Mesenchymal stem cell (in vitro differentiated cells and primary cell): ENCODE data around the gene CYP2R1.

Experiments used
- DNase-seq: peaks from one replicate; pipeline ENCODE4 v3.0.0-alpha.2; 2013
- H2AFZ ChIP-seq: one replicate; pipeline ENCODE4 v1.6.1; 2013; ENCODE audit warnings: low read depth, mild to moderate bottlenecking, control low read depth, inconsistent platforms, low read length, moderate library complexity
- H2AK5ac ChIP-seq: 2 replicates; pipeline ENCODE4 v1.6.1; 2013; ENCODE audit warnings: low read length, moderate library complexity, mild to moderate bottlenecking, inconsistent platforms; ENCODE audit not compliant: severe bottlenecking
- H2BK120ac ChIP-seq: one replicate; pipeline ENCODE4 v1.6.1; 2013; ENCODE audit warnings: low read depth, mild to moderate bottlenecking, inconsistent platforms, low read length, moderate library complexity
- H2BK12ac ChIP-seq, 2 experiments: one replicate each; pipeline ENCODE4 v1.6.1; 2013; ENCODE audit warnings: inconsistent platforms in 2 of 2, low read length in 2 of 2, mild to moderate bottlenecking in 2 of 2, moderate library complexity in 2 of 2, control low read depth in 1 of 2
- H2BK15ac ChIP-seq: one replicate; pipeline ENCODE4 v1.6.1; 2013; ENCODE audit warnings: mild to moderate bottlenecking, low read depth, inconsistent platforms; ENCODE audit not compliant: poor library complexity, severe bottlenecking
- H2BK5ac ChIP-seq: 2 replicates; pipeline ENCODE4 v1.6.1; 2013; ENCODE audit warnings: low read depth, mild to moderate bottlenecking, low read length, control low read depth, inconsistent platforms; ENCODE audit not compliant: poor library complexity, severe bottlenecking
- H3K14ac ChIP-seq, 2 experiments: one replicate each; pipeline ENCODE4 v1.6.1; 2013; ENCODE audit warnings: inconsistent platforms in 2 of 2, low read length in 2 of 2, control low read depth in 1 of 2, mild to moderate bottlenecking in 1 of 2, moderate library complexity in 1 of 2
- H3K18ac ChIP-seq, 2 experiments: one replicate each; pipeline ENCODE4 v1.6.1; 2013; ENCODE audit warnings: inconsistent platforms in 2 of 2, low read length in 2 of 2, control low read depth in 1 of 2, low read depth in 1 of 2, mild to moderate bottlenecking in 1 of 2
- H3K23ac ChIP-seq, 2 experiments: one replicate each; pipeline ENCODE4 v1.6.1; 2013; ENCODE audit warnings: inconsistent platforms in 2 of 2, low read length in 2 of 2, mild to moderate bottlenecking in 2 of 2, moderate library complexity in 2 of 2, control low read depth in 1 of 2
- H3K27ac ChIP-seq: 2 replicates; pipeline ENCODE4 v1.5.1; 2013; ENCODE audit warnings: mild to moderate bottlenecking, moderate library complexity, low read length, control low read depth, inconsistent platforms; ENCODE audit not compliant: poor library complexity, severe bottlenecking
- H3K27me3 ChIP-seq, 2 experiments: 2 replicates each; pipeline versions ENCODE4 v1.6.1 to v1.7.0; 2013; ENCODE audit warnings: low read length in 2 of 2, mild to moderate bottlenecking in 2 of 2, moderate library complexity in 2 of 2, control low read depth in 1 of 2, inconsistent platforms in 1 of 2; ENCODE audit not compliant: control insufficient read depth in 1 of 2, insufficient read depth in 1 of 2
- H3K36me3 ChIP-seq, 2 experiments: 2 replicates each; pipeline versions ENCODE4 v1.6.1 to v1.7.0; 2013; ENCODE audit warnings: low read length in 2 of 2, control low read depth in 1 of 2, inconsistent platforms in 1 of 2, low read depth in 1 of 2, mild to moderate bottlenecking in 1 of 2; ENCODE audit not compliant: insufficient read depth in 2 of 2, control insufficient read depth in 1 of 2
- H3K4ac ChIP-seq, 2 experiments: one replicate each; pipeline ENCODE4 v1.6.1; 2013; ENCODE audit warnings: inconsistent platforms in 2 of 2, low read length in 2 of 2, mild to moderate bottlenecking in 2 of 2, moderate library complexity in 2 of 2, control low read depth in 1 of 2, low read depth in 1 of 2
- H3K4me1 ChIP-seq: 2 replicates; pipeline ENCODE4 v1.6.1; 2013; ENCODE audit warnings: low read depth, low read length, control low read depth; ENCODE audit not compliant: control insufficient read depth, insufficient read depth
- H3K4me2 ChIP-seq: 2 replicates; pipeline ENCODE4 v1.6.1; 2013; ENCODE audit warnings: low read length, mild to moderate bottlenecking, inconsistent platforms; ENCODE audit not compliant: poor library complexity, severe bottlenecking
- H3K4me3 ChIP-seq, 2 experiments: 2 replicates each; pipeline versions ENCODE4 v1.5.1 to v1.7.0; 2013; ENCODE audit warnings: low read length in 2 of 2, mild to moderate bottlenecking in 2 of 2, control low read depth in 1 of 2, low read depth in 1 of 2; ENCODE audit not compliant: insufficient read depth in 1 of 2
- H3K79me1 ChIP-seq: replicated peaks from 2 replicates; pipeline ENCODE4 v1.6.1; 2013; ENCODE audit warnings: mild to moderate bottlenecking, control low read depth, low read length, inconsistent platforms; ENCODE audit not compliant: poor library complexity, severe bottlenecking
- H3K9ac ChIP-seq: 2 replicates; pipeline ENCODE4 v1.7.0; 2013; ENCODE audit warnings: mild to moderate bottlenecking, low read length, moderate library complexity
- H3K9me3 ChIP-seq: 2 replicates; pipeline ENCODE4 v1.7.0; 2013; ENCODE audit warnings: mild to moderate bottlenecking, low read length; ENCODE audit not compliant: control insufficient read depth
- H4K8ac ChIP-seq: one replicate; pipeline ENCODE4 v1.6.1; 2013; ENCODE audit warnings: inconsistent platforms, mild to moderate bottlenecking, low read length, moderate library complexity
- H4K91ac ChIP-seq: one replicate; pipeline ENCODE4 v1.6.1; 2013; ENCODE audit warnings: mild to moderate bottlenecking, low read length, inconsistent platforms
- WGBS: methylation state at CpG from one replicate; pipeline ENCODE4 v1.1.7; 2013; ENCODE audit warnings: mixed read lengths; 5-methylcytosine and 5-hydroxymethylcytosine counted together

CYP2R1 gene

DNA sequence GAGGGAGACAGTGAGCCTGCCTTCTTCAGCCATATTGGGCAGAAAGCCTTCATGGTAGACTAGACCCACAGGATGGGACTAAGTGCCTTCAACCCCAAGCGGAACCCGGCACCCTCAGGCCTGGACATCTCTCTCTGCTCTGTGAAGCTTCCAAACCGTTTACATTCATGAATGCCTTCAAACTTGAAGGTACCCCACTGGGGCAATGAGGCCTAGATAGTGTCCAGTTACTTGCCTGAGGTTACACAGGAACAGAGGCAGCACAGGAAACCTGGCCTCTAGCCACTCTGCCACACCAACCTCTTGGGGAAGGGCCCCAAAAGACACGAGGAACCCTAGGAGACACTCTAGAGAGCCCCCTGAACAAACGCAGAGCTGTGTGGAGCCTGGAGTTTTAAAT is 14.5 kb upstream of the CYP2R1 start:
- no peak overlapping the region for H4K91ac ChIP-seq
- no peak overlapping the region for H2AFZ ChIP-seq
- no peak overlapping the region for H3K4me2 ChIP-seq
- H2BK15ac ChIP-seq: no peak overlapping the region
- no peak overlapping the region for H3K27ac ChIP-seq
- H3K4me1 ChIP-seq: no peaks in the 10 kb centered on the region
- no peak overlapping the region for H3K23ac ChIP-seq
- no peak overlapping the region for H2BK12ac ChIP-seq
- H2BK120ac ChIP-seq: no peak overlapping the region
- no peak overlapping the region for H3K4ac ChIP-seq
- H3K18ac ChIP-seq: no peak overlapping the region
- H3K9ac ChIP-seq: no peak overlapping the region
- H3K36me3 ChIP-seq: no peaks in the 10 kb centered on the region
- H3K27me3 ChIP-seq: peaks cover 0 to 11% of the 10 kb centered on the region in 2 experiments
- no peak overlapping the region for H3K14ac ChIP-seq
- no peaks in the 10 kb centered on the region for H3K9me3 ChIP-seq
- H4K8ac ChIP-seq: no peak overlapping the region
- no peak overlapping the region for H2BK5ac ChIP-seq
- DNase-seq: no peak
- 83% methylated on average over 5 of the region's 5 CpGs for WGBS
- H3K4me3 ChIP-seq: no peak overlapping the region
- H3K79me1 ChIP-seq: no peaks in the 10 kb centered on the region
- no peak overlapping the region for H2AK5ac ChIP-seq

DNA sequence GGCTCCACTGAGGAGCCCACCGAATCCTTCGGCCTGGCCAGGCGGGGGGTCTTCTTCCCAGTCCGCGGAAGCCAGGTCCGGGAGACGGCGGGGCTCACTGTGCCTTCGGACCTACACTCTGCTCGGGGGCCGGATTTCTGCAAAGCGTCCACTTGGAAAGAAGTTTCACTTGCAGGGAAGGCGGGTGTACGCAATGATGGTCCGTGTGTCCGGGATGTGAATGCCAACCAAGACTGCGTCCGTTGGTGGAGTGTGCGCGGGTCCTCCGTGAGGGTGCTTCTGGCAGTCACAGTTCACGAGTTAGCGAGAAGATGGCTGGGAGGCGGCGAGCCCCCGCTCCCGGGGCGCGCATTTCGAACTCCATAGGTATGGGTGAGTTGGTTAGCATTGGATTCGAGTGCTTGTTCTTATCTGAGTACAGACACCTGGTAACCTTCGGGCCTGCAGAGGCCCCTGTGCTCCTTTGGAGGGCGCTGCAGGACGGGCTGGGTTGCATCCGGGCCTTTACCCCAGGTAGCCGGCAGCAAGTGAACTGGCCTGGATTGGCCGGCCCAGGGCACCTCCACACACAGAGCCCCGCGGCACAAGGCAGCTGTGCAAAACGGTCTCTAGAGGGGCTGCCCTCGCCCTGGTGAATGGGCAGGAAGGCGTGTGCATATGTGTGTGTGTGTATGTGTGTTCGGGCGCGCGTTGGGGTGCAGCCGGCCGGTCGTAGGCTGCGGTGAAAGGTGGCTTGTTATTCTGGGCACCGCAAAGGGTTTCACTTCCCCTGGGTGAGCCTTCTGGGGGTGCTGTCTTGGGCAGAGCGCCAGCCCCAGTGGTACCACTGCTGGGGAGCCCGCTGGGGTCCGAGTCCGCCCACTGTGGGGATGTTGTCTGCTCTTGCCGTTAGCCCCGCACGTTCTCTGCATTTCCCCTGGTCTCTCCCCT is 13.3 kb upstream of the CYP2R1 start:
- Histone ChIP-seq H3K4me2 (peak overlapping the region; percentile 92), H3K18ac (peak overlapping the region in 1 of 2 experiments; percentile 0), H2BK5ac (no peak overlapping the region), H3K4me3 (peak overlapping the region; percentile 54 to 84), H3K9ac (peak overlapping the region; percentile 67), H4K8ac (peak overlapping the region; percentile 63), H2BK15ac (no peak overlapping the region), H2AK5ac (no peak overlapping the region), H3K14ac (peak overlapping the region in 1 of 2 experiments; percentile 76), H3K23ac (no peak overlapping the region), H2BK120ac (no peak overlapping the region), H3K9me3 (no peaks in the 10 kb centered on the region), H3K79me1 (no peaks in the 10 kb centered on the region), H3K36me3 (no peaks in the 10 kb centered on the region), H2AFZ (no peak overlapping the region), H3K4me1 (no peaks in the 10 kb centered on the region), H3K4ac (no peak overlapping the region), H3K27me3 (peaks cover 0 to 11% of the 10 kb centered on the region in 2 experiments), H3K27ac (no peak overlapping the region), H4K91ac (no peak overlapping the region), H2BK12ac (no peak overlapping the region)
- 51% methylated on average over 58 of the region's 58 CpGs for WGBS
- DNase-seq: peak; percentile 34

DNA sequence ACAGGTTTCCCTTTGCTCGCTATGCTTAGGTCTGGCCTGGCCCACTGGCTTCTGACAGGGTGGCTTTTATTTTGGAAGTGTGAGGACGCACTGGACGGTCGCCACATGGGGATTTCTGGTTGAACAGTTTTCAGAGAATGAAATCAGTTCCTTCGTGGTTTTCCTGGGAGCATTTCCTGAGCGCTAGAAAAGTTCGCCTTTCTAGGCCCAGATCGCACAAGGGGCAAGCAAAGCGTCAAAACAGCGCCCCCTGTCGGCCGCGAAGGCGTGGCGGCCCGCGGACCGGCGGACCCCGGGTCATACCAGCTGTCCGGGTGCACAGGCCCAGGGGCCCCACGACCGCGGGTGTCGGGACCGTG is 12.7 kb upstream of the CYP2R1 start:
- Histone ChIP-seq H3K9ac (peak overlapping the region; percentile 67), H3K4me2 (peak overlapping the region; percentile 92), H3K4me1 (no peaks in the 10 kb centered on the region), H2BK15ac (no peak overlapping the region), H2AK5ac (no peak overlapping the region), H3K27ac (no peak overlapping the region), H3K18ac (peak overlapping the region in 1 of 2 experiments; percentile 0), H3K14ac (no peak overlapping the region), H3K23ac (no peak overlapping the region), H4K91ac (no peak overlapping the region), H4K8ac (peak overlapping the region; percentile 12), H2AFZ (no peak overlapping the region), H3K27me3 (peaks cover 0 to 11% of the 10 kb centered on the region in 2 experiments), H3K9me3 (no peaks in the 10 kb centered on the region), H3K4me3 (peak overlapping the region; percentile 54 to 84), H3K79me1 (no peaks in the 10 kb centered on the region), H2BK120ac (no peak overlapping the region), H2BK5ac (no peak overlapping the region), H3K4ac (no peak overlapping the region), H2BK12ac (no peak overlapping the region), H3K36me3 (no peaks in the 10 kb centered on the region)
- DNase-seq: peak; percentile 42
- 20% methylated on average over 26 of the region's 26 CpGs for WGBS

DNA sequence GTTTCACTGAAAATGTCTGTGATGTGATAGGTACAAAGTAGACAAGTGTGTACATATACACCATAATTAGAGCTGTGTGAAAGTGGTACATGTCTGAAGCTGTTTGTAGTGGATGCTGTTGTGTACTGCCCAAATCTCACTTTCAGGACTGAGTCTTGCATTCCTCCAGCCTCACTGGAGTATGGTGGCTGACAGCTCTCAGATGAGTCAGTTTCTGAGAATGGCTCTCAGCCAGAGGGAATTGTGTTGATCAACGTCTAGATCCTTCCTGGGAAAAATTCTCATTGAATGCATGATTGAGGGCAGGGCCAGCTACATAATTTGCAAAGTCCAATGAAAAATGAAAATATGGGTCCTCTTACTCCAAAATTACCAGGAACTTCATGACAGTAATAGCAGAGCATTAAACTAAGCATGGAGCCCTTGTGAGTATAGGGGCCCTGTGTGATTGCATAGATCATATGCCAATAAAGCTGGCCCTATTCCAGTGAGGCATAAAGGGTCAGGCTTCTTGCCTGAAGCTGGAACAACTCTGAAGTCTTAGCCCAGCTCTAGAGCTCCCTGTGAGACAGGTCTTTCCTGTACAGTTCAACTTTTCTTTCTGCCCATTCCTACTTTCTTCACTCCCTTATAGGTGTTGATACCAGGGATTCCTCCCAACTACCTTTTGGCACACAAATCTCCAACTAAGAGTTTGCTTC is 10.8 kb upstream of the CYP2R1 start:
- peak; percentile 53 for DNase-seq
- Histone ChIP-seq H3K4me2 (no peak overlapping the region), H2AK5ac (no peak overlapping the region), H3K4ac (no peak overlapping the region), H3K4me1 (no peaks in the 10 kb centered on the region), H2BK15ac (no peak overlapping the region), H3K27me3 (peaks cover 0 to 11% of the 10 kb centered on the region in 2 experiments), H3K14ac (no peak overlapping the region), H3K18ac (no peak overlapping the region), H2BK12ac (no peak overlapping the region), H2BK5ac (no peak overlapping the region), H3K27ac (no peak overlapping the region), H3K9ac (no peak overlapping the region), H2BK120ac (no peak overlapping the region), H3K23ac (no peak overlapping the region), H2AFZ (no peak overlapping the region), H4K8ac (no peak overlapping the region), H3K4me3 (no peak overlapping the region), H3K79me1 (no peaks in the 10 kb centered on the region), H3K9me3 (no peaks in the 10 kb centered on the region), H3K36me3 (no peaks in the 10 kb centered on the region), H4K91ac (no peak overlapping the region)
- 8% methylated on average over 1 of the region's 1 CpG for WGBS
